ENCODE measurements around the gene C2orf49.

DNA sequence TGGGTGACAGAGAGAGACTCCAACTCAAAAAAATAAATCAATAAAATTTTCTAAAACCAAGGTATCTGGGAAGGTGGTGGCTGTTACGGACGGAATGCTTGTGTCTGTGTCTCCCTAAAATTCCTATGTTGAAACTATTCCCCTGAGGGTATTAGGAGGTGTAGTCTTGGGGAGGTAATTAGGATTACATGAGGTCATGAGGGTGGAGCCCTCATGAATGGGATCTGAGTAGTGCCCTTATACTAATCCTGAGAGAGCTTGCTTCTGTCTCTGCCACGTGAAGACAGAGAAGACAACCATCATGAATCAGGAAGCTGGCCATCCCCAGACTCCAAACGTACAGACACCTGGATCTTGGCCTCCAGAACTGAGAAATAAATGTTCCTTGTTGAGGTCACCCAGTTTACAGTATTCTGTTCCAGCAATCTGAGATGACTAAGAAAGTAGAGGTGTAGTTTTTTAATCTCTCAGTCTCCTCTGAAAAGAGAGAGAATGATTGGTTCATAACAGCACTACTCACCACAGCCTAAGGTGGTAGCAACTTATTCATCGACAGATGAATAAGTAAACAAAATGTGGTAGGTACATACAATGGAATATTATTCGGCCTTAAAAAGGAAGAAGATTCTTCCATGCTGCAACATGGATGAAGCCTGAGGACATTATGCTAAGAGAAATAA, 46.2 kb upstream of the C2orf49 start:
- TF ChIP-seq, protein P1, sequence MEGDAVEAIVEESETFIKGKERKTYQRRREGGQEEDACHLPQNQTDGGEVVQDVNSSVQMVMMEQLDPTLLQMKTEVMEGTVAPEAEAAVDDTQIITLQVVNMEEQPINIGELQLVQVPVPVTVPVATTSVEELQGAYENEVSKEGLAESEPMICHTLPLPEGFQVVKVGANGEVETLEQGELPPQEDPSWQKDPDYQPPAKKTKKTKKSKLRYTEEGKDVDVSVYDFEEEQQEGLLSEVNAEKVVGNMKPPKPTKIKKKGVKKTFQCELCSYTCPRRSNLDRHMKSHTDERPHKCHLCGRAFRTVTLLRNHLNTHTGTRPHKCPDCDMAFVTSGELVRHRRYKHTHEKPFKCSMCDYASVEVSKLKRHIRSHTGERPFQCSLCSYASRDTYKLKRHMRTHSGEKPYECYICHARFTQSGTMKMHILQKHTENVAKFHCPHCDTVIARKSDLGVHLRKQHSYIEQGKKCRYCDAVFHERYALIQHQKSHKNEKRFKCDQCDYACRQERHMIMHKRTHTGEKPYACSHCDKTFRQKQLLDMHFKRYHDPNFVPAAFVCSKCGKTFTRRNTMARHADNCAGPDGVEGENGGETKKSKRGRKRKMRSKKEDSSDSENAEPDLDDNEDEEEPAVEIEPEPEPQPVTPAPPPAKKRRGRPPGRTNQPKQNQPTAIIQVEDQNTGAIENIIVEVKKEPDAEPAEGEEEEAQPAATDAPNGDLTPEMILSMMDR (IDR thresholded peaks at IDR 0.05 in 2 of 3, conservative IDR thresholded peaks at IDR 0.05 in 1 of 3; ENCODE audit: borderline replicate concordance in 1 of 3, insufficient read depth in 1 of 3, low read depth in 2 of 3, low read length in 2 of 3) = no peak
- TF ChIP-seq CBX3 (IDR thresholded peaks at IDR 0.05; ENCODE audit: low read depth) (no peak), POLR2A (IDR thresholded peaks at IDR 0.05; ENCODE audit: borderline replicate concordance, extremely low read depth, insufficient read depth, insufficient read length) (no peak), YY1 (IDR thresholded peaks at IDR 0.05; ENCODE audit: extremely low read depth, insufficient replicate concordance, low read depth, low read length) (no peak), SP1 (IDR thresholded peaks at IDR 0.05; ENCODE audit: low read depth) (no peak), CEBPB (IDR thresholded peaks at IDR 0.05; ENCODE audit: low read depth) (no peak), EGR1 (IDR thresholded peaks at IDR 0.05; ENCODE audit: low read depth) (no peak), TCF7L2 (IDR thresholded peaks at IDR 0.05; ENCODE audit: borderline replicate concordance, extremely low read depth, insufficient read depth, insufficient read length) (no peak), JUND (IDR thresholded peaks at IDR 0.05) (no peak), EZH2 (IDR thresholded peaks at IDR 0.05) (no peak), RAD21 (IDR thresholded peaks at IDR 0.05; ENCODE audit: low read depth) (no peak), SIN3A (IDR thresholded peaks at IDR 0.05; ENCODE audit: low read depth) (no peak)
- TF ChIP-seq, protein P2, sequence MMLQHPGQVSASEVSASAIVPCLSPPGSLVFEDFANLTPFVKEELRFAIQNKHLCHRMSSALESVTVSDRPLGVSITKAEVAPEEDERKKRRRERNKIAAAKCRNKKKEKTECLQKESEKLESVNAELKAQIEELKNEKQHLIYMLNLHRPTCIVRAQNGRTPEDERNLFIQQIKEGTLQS (IDR thresholded peaks at IDR 0.05) = no peak
- TF ChIP-seq, protein P3, sequence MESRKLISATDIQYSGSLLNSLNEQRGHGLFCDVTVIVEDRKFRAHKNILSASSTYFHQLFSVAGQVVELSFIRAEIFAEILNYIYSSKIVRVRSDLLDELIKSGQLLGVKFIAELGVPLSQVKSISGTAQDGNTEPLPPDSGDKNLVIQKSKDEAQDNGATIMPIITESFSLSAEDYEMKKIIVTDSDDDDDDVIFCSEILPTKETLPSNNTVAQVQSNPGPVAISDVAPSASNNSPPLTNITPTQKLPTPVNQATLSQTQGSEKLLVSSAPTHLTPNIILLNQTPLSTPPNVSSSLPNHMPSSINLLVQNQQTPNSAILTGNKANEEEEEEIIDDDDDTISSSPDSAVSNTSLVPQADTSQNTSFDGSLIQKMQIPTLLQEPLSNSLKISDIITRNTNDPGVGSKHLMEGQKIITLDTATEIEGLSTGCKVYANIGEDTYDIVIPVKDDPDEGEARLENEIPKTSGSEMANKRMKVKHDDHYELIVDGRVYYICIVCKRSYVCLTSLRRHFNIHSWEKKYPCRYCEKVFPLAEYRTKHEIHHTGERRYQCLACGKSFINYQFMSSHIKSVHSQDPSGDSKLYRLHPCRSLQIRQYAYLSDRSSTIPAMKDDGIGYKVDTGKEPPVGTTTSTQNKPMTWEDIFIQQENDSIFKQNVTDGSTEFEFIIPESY (IDR thresholded peaks at IDR 0.05; ENCODE audit: extremely low read depth, insufficient replicate concordance, low read length) = no peak
